Fibroblast of villous mesenchyme (primary cell): ENCODE data around the gene DMXL1. TPM values are rescaled to one million over a fixed set of nuclear protein-coding genes. Genes with fewer than 3 reads are reported as not detected.

Experiments used
- DNase-seq: peaks from one replicate; pipeline ENCODE4 v3.0.0-alpha.2; 2010; ENCODE audit warnings: low read depth
- H3K4me3 ChIP-seq: 2 replicates; pipeline ENCODE4 v1.5.1; 2011; ENCODE audit warnings: low read depth, mild to moderate bottlenecking, low read length
- total RNA-seq: library from RNA; depleted of rRNA; stranded (reverse); fragments of >200 nt; gene quantifications from 2 replicates; pipeline ENCODE4 v1.2.3, GENCODE V29; 2012
- TF ChIP-seq, protein P1 (sequence below): IDR thresholded peaks from 2 replicates; pipeline ENCODE4 v1.5.1; 2012; ENCODE audit warnings: low read depth, mild to moderate bottlenecking, low read length; ENCODE audit not compliant: insufficient read depth

The DMXL1 gene
- total RNA-seq, 1 donor, result 54.8 TPM

DNA sequence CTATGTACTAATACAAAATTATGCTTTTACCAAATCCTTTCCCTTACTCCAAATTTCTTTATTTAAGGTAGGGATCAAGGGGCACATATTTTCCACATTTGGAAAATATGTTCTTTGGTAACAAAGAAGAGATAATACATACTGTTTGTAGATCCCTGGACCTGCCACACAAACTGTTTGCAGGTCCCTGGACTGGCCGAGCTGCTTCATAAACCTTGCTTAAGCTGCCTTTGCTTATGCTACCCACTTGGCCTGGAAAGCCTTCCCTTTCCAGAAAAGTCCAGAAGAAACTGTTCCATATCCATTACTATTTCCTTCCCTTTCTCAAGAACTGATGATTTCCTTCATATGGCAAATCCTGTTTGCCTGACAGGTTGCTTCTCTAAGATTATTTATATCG is 22.6 kb upstream of the DMXL1 start:
- H3K4me3 ChIP-seq, result no peak overlapping the region
- DNase-seq, result no peak
- TF ChIP-seq, protein P1, sequence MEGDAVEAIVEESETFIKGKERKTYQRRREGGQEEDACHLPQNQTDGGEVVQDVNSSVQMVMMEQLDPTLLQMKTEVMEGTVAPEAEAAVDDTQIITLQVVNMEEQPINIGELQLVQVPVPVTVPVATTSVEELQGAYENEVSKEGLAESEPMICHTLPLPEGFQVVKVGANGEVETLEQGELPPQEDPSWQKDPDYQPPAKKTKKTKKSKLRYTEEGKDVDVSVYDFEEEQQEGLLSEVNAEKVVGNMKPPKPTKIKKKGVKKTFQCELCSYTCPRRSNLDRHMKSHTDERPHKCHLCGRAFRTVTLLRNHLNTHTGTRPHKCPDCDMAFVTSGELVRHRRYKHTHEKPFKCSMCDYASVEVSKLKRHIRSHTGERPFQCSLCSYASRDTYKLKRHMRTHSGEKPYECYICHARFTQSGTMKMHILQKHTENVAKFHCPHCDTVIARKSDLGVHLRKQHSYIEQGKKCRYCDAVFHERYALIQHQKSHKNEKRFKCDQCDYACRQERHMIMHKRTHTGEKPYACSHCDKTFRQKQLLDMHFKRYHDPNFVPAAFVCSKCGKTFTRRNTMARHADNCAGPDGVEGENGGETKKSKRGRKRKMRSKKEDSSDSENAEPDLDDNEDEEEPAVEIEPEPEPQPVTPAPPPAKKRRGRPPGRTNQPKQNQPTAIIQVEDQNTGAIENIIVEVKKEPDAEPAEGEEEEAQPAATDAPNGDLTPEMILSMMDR, result no peak

DNA sequence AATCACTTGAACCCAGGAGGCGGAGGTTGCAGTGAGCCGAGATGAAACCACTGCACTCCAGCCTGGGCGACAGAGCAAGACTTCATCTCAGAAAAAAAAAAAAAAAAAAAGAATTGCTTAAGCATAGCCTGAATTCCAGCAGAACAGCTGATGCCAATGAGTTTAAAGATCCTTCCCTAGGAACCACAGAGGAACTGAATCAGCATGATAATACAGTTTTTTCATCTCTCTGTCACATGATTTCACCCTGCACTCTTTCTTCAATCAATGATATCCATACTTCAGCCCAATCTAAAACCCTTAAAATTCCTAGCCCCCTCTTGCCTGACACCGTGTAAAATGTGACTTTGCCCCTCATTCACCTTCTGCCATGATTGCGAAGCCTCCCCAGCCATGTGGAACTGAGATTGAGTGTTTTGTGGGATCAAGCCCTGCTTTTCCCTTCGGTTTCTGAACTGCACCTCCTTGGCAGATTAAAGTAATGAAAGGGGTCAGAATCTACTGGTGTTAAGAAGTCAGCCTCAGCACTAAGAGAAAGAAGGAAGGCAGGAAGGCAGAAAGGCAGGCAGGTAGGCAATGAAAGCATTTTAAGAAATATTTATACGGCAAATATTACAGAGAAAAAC is 20.9 kb upstream of the DMXL1 start:
- DNase-seq, result peak; percentile 53
- TF ChIP-seq, protein P1, result no peak
- H3K4me3 ChIP-seq, result no peak overlapping the region

DNA sequence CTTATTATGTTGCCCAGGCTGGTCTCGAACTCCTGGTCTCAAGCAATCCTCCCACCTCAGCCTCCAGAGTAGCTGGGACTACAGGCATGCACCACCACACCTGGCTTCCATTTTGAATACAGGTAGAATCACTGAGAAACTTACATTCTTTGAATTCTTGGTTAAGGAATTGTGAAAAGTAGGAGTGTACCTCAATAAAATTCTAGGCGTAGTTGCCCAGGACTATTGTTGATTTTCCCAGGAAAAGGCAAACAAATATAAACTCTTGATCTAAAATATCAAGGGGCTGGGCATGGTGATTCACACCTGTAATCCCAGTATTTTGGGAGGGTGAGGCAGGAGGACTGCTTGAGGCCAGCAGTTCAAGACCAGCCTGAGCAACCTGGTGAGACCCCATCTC is 16.8 kb upstream of the DMXL1 start:
- no peak for DNase-seq
- TF ChIP-seq, protein P1, result no peak
- no peak overlapping the region for H3K4me3 ChIP-seq

DNA sequence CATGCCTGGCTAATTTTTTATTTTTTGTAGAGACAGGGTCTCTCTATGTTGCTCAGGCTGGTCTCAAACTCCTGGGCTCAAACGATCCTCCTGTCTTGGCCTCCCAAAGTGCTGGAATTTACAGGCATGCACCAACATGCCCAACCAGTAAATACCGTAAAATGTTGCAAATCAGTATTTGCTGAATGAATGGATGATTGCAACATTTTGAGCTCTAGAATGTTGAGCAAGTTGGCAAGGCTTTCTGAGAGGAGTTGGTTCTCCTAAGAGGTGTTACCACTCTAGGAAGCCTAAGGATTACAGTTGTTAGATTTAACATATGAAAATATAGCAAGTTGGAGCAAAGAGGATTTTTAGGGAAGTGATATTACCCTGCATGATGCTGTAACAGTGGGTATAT is 15.6 kb upstream of the DMXL1 start:
- TF ChIP-seq, protein P1, result no peak
- no peak overlapping the region for H3K4me3 ChIP-seq
- peak; percentile 37 for DNase-seq

DNA sequence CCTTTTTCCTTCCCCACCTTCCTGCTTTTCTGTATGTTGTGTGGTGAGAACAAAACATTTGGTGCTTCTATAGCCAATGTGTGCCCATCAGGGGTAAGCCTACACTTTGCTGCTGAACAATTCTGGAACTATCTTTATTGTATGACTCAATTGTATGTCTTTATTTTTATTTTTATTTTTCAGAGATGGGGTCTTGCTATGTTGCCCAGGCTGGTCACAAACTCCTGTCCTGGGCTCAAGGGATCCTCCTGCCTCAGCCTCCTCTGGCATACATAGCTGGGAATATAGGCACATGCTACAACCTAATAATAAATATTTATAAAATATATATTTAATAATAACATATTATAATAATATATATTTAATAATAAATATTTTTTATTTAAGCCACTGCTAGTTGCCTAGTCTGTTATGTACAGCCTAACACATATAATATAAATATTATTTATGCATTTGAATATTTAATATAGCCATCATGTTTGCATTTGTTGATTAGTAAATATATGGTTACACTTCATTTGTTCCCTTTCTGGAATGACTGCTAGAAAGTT is 11.8 kb upstream of the DMXL1 start:
- TF ChIP-seq, protein P1, result no peak
- no peak for DNase-seq
- no peak overlapping the region for H3K4me3 ChIP-seq

DNA sequence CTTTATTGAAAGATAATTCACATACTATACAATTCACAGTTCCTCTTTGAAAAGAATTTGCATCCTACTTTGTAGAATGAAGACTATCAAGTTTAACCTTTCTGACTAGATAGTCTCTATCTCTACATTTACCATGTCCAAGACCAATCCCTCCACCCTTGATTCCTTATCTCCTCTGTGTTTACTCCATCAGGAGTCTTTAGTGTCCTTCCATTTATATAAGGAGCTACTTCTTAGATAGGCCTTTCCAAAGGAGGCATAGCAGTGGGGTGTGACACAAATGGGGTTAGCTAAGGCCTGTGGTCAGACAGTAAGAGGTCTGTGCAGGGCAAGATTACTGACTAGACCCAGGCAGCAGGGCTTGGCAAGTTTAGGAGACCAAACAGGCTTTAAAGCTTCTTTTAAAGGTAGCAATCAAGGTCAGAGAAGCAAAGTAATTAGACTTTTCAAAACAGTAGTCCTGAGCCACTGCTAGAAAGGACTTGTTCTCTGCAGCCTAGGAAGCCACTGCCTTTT is 11.1 kb upstream of the DMXL1 start:
- no peak overlapping the region for H3K4me3 ChIP-seq
- TF ChIP-seq, protein P1, result no peak
- DNase-seq, result peak; percentile 7
